ENCODE measurements around the gene POPDC3.

The POPDC3 gene

GRCh38 chr6:105209950-105210706 is 30.3 kb upstream of the POPDC3 start:
- no peak for TF ChIP-seq GATA1 (IDR thresholded peaks at IDR 0.05; ENCODE audit: low read depth, low read length)
- no peak for TF ChIP-seq POLR2A (IDR thresholded peaks at IDR 0.05; ENCODE audit: low read length)
- DNase-seq = no peak

- no peak for TF ChIP-seq GATA1 (IDR thresholded peaks at IDR 0.05; ENCODE audit: low read depth, low read length)
- TF ChIP-seq POLR2A (IDR thresholded peaks at IDR 0.05; ENCODE audit: low read length) = no peak
- no peak for DNase-seq
These were observed 27.9 kb upstream of the POPDC3 start for GRCh38 chr6:105207524-105208269.

GRCh38 chr6:105204768-105205167 is 25.0 kb upstream of the POPDC3 start:
- no peak for DNase-seq
- TF ChIP-seq GATA1 (IDR thresholded peaks at IDR 0.05; ENCODE audit: low read depth, low read length) (no peak), POLR2A (IDR thresholded peaks at IDR 0.05; ENCODE audit: low read length) (no peak)

GRCh38 chr6:105204331-105204730 is 24.5 kb upstream of the POPDC3 start:
- no peak for DNase-seq
- TF ChIP-seq POLR2A (IDR thresholded peaks at IDR 0.05; ENCODE audit: low read length) (no peak), GATA1 (IDR thresholded peaks at IDR 0.05; ENCODE audit: low read depth, low read length) (no peak)

- no peak for DNase-seq
- no peak for TF ChIP-seq GATA1 (IDR thresholded peaks at IDR 0.05; ENCODE audit: low read depth, low read length)
- no peak for TF ChIP-seq POLR2A (IDR thresholded peaks at IDR 0.05; ENCODE audit: low read length)
These were observed 22.7 kb upstream of the POPDC3 start for GRCh38 chr6:105202486-105202885.

- DNase-seq = no peak
- TF ChIP-seq GATA1 (IDR thresholded peaks at IDR 0.05; ENCODE audit: low read depth, low read length) (no peak), POLR2A (IDR thresholded peaks at IDR 0.05; ENCODE audit: low read length) (no peak)
These were observed 20.4 kb upstream of the POPDC3 start for GRCh38 chr6:105200133-105200730.

GRCh38 chr6:105199711-105200110 is 19.9 kb upstream of the POPDC3 start:
- TF ChIP-seq GATA1 (IDR thresholded peaks at IDR 0.05; ENCODE audit: low read depth, low read length) = no peak
- DNase-seq = no peak

GRCh38 chr6:105196076-105196475 is 16.3 kb upstream of the POPDC3 start:
- DNase-seq = no peak
- no peak for TF ChIP-seq POLR2A (IDR thresholded peaks at IDR 0.05; ENCODE audit: low read length)
- no peak for TF ChIP-seq GATA1 (IDR thresholded peaks at IDR 0.05; ENCODE audit: low read depth, low read length)

- TF ChIP-seq GATA1 (IDR thresholded peaks at IDR 0.05; ENCODE audit: low read depth, low read length) = no peak
- no peak for TF ChIP-seq POLR2A (IDR thresholded peaks at IDR 0.05; ENCODE audit: low read length)
- no peak for DNase-seq
These were observed 14.8 kb upstream of the POPDC3 start for GRCh38 chr6:105194591-105194990.

- no peak for DNase-seq
- TF ChIP-seq GATA1 (IDR thresholded peaks at IDR 0.05; ENCODE audit: low read depth, low read length) (no peak), POLR2A (IDR thresholded peaks at IDR 0.05; ENCODE audit: low read length) (no peak)
These were observed 14.3 kb upstream of the POPDC3 start for GRCh38 chr6:105194106-105194505.

GRCh38 chr6:105193647-105194046 is 13.8 kb upstream of the POPDC3 start:
- TF ChIP-seq GATA1 (IDR thresholded peaks at IDR 0.05; ENCODE audit: low read depth, low read length) = no peak
- DNase-seq = no peak

- no peak for DNase-seq
These were observed 13.1 kb upstream of the POPDC3 start for GRCh38 chr6:105192707-105193465.

GRCh38 chr6:105191351-105191750 is 11.5 kb upstream of the POPDC3 start:
- TF ChIP-seq POLR2A (IDR thresholded peaks at IDR 0.05; ENCODE audit: low read length) (no peak), GATA1 (IDR thresholded peaks at IDR 0.05; ENCODE audit: low read depth, low read length) (no peak)
- DNase-seq = no peak

More at GRCh38 chr6:105192707-105193465, 13.1 kb upstream of the POPDC3 start:
- no peak for TF ChIP-seq GATA1 (IDR thresholded peaks at IDR 0.05; ENCODE audit: low read depth, low read length)
- TF ChIP-seq POLR2A (IDR thresholded peaks at IDR 0.05; ENCODE audit: low read length) = no peak

All from erythroblast (primary cell).